ENCODE measurements around the gene NUDT10. TPM values are rescaled to one million over a fixed set of nuclear protein-coding genes. Genes with fewer than 3 reads are reported as not detected.

NUDT10 gene
- total RNA-seq (2011; cell fraction: chromatin; rRNA removed; ENCODE audit: low replicate concordance), result not detected in 2 replicates
- not detected in 2 replicates for total RNA-seq (2011; cell fraction: nucleolus; rRNA removed)
- total RNA-seq (2011; cell fraction: nucleoplasm; rRNA removed), result not detected in 2 replicates
- total RNA-seq (2014; rRNA removed) (not detected in 2 replicates), total RNA-seq (2014; rRNA removed; fragmentation: Illumina TruSeq; extraction: Trizol) (not detected in 2 replicates), total RNA-seq (2015; rRNA removed; fragmentation: Illumina TruSeq; extraction: Trizol) (not detected in 2 replicates), total RNA-seq (2021) (not detected in 2 replicates), polyA plus RNA-seq (2011; rRNA removed) (not detected in 2 replicates), polyA plus RNA-seq (2014; fragmentation: Illumina TruSeq; extraction: Trizol) (not detected in 2 replicates), polyA plus RNA-seq (2014; fragmentation: Nextera tagmentation; extraction: Ambion mirVana) (not detected), polyA plus RNA-seq (2014; rRNA removed) (not detected in 2 replicates), polyA minus RNA-seq (2011; rRNA and poly(A)+ RNA removed) (not detected in 2 replicates), Bru-seq, nascent RNA (not detected), BruChase-seq, experiment 1, labeled RNA remaining after a 2-hour chase (not detected), BruChase-seq, experiment 2, labeled RNA remaining after a 6-hour chase (not detected)
- not detected in 2 replicates for polyA plus RNA-seq (2011; cell fraction: cytosol; rRNA removed)
- not detected in 2 replicates for polyA plus RNA-seq (2011; cell fraction: nucleus; rRNA removed)
- not detected in 2 replicates for polyA plus RNA-seq (2012)
- not detected in 2 replicates for polyA minus RNA-seq (2011; cell fraction: cytosol; rRNA and poly(A)+ RNA removed)
- not detected in 2 replicates for polyA minus RNA-seq (2011; cell fraction: nucleus; rRNA and poly(A)+ RNA removed)
- long read RNA-seq, experiment 1, result 0 reads
- long read RNA-seq, experiment 2, result 0 reads
- long read RNA-seq, experiment 3, result 0 reads

DNA sequence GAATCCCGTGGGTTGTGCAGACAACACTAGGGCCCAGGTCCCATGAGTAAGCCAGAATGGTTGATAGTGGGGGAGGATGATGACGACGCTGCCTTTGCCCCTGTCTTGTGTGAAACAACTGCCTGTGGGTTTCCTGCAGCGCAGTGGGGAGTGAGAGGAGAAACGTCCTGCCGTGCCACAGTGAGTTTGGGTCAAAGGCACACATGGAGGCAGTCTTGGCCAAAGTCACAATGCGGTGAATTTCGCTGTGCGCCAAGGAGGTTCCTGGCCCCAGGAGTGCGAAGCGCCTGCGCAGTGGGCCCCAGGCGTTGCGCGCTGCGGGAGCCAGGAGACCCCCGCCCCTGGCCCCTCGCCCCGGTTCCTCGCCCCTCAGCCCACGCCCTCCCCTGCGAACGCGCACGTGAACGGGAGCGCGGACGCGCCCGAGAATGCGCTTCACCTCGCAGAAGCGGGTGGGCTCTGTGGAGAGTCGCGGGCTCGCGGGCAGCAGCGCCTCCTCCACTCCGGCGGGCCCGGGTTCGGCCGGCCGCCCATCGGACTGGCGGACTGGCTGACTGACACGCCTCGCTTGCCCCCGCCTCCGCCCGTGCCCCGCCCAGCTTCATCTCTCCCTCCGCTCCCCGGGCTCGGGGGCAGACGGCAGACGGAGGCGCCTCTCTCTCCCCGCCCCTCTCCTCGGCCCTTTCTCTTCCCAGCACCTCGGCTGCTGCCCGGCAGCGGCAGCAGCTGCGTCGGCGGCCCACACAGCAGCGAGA, at the start of gene NUDT10:
NUDT10 (plus strand) TSS at position 635 of the 755 bp plus-strand sequence. CDS start 144 bp downstream, outside the sequence.
- Histone ChIP-seq H3K4me1 (replicated peaks in 1 of 2; ENCODE audit: control insufficient read depth in 2 of 2, insufficient read depth in 2 of 2, low read length in 2 of 2) (no peaks in the 10 kb centered on the region), H3K79me2 (ENCODE audit: control insufficient read depth, insufficient read depth, low read length) (no peaks in the 10 kb centered on the region), H3K9ac (ENCODE audit: insufficient read depth in 1 of 2, low read depth in 2 of 2, low read length in 2 of 2) (no peak within 1 kb of the TSS), H3K27ac (ENCODE audit: extremely low read depth, low read depth, low read length) (no peak within 1 kb of the TSS), H3K36me3 (ENCODE audit: control insufficient read depth, insufficient read depth, low read length) (no peaks in the 10 kb centered on the region), H2AFZ (ENCODE audit: low read depth, low read length) (no peak within 1 kb of the TSS), H3K4me2 (ENCODE audit: insufficient read depth, low read length) (no peak within 1 kb of the TSS), H3K4me3 (no peak within 1 kb of the TSS), H3K27me3 (ENCODE audit: control insufficient read depth in 2 of 2, insufficient read depth in 2 of 2, low read length in 2 of 2) (no peaks in the 10 kb centered on the region; a peak in 1 of 5 replicates), H4K20me1 (replicated peaks; ENCODE audit: control insufficient read depth, insufficient read depth, low read length) (no peaks in the 10 kb centered on the region), H3K9me1 (ENCODE audit: control insufficient read depth, insufficient read depth, low read length) (no peaks in the 10 kb centered on the region), H3K9me3 (replicated peaks; ENCODE audit: control insufficient read depth, insufficient read depth, low read depth, low read length) (no peaks in the 10 kb centered on the region)
- ATAC-seq, result no peak
- WGBS (ENCODE audit: insufficient coverage, low coverage, missing lambda C conversion rate), result 46% methylated on average over 11 of the region's 68 CpGs
- intact Hi-C loops (cut with micrococcal nuclease) (no loop called here), in situ Hi-C loops (cut with MboI) (no loop called here)
- ChIA-PET CTCF (ENCODE audit: low intra/inter-chr PET ratio) (no interaction called here), POLR2A (no interaction called here)
- FAIRE-seq, result no peak
- TF ChIP-seq EWSR1 (IDR thresholded peaks at IDR 0.05; ENCODE audit: borderline replicate concordance, low read depth, partially characterized antibody) (no peak), FOSL1 (tag; conservative IDR thresholded peaks at IDR 0.05) (no peak), RBBP5 (IDR thresholded peaks at IDR 0.05; ENCODE audit: borderline replicate concordance, insufficient read depth, low read length, poor library complexity, severe bottlenecking) (no peak), SP1 (CRISPR knock-in tag; IDR thresholded peaks at IDR 0.05) (no peak), ZNF79 (CRISPR knock-in tag; IDR thresholded peaks at IDR 0.05; ENCODE audit: low read depth) (no peak), ZNF316 (IDR thresholded peaks at IDR 0.05) (no peak), EP300 (IDR thresholded peaks at IDR 0.05; ENCODE audit: low read length) (no peak), ERF (CRISPR knock-in tag; IDR thresholded peaks at IDR 0.05) (no peak)
- no TSS peak for BruUV-seq (replicated peaks)
- no peak for DNase-seq (ENCODE audit: extremely low read depth in 1 of 4, low spot score in 3 of 4)

Data from K562 (cell line).